HUDEP-2 (cell line): ENCODE measurements around the gene TACC2.

Experiments used
- DNase-seq, 76 experiments: peaks; one replicate each; lab custom pipeline; 2025; ENCODE audit not compliant: unreplicated experiment in 76 of 76; lab: John Stamatoyannopoulos, UW

TACC2 gene

GRCh38 chr10:122302315-122302714 is 313.4 kb downstream of the TACC2 start:
- DNase-seq, result no peak

GRCh38 chr10:122303271-122304053 is 314.5 kb downstream of the TACC2 start:
- DNase-seq, result no peak
